Endometrium (tissue), 2 donors: ENCODE measurements around the gene LDLRAD3.

Experiments used
- FAIRE-seq: peaks from 2 replicates; lab custom pipeline; 2012; peaks lifted over from hg19 to GRCh38; lab: Jason Lieb, UNC
- donor health status: control.
- donor health status: control.

LDLRAD3 gene

GRCh38 chr11:36077886-36078685 is 134.2 kb downstream of the LDLRAD3 start:
- FAIRE-seq: no peak

- FAIRE-seq: no peak
Measured at GRCh38 chr11:36078686-36079055, 134.8 kb downstream of the LDLRAD3 start.

DNA sequence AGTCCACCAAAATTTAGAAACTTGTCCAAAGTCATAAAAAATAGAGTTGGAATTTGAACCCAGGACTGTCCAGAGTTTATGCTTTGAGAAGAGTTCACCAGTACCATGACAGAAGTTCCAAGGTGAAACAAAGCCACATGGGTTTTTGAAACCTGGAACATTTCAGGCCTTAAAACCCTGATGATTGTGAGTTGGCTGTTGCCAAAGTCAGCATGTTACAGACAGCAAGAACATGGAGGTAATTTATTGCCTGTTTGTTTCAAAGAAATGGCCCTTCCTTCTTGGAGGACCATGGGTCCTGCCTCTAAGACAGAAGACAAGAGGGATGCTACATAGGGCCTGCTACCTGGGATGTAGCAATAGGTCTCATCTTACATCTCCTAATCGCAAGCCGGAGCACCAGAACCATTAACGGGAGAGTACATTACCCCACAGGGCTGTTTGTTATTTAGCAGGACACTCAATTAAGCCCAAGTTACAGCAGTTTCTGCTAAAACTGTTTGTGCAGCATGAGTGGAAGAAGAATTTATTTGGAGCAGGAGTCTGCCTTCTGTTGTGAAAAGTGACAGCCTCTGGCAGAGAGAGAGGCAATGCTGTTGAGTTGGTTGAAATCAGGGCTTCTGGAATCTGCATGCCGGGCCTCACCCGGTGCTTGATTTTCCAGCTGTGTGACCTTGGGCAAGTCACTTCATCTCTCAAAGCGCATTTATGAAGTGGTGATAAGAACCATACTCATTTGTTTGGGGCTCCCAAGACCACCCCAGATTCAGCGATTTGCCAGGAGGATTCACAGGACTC is 136.2 kb downstream of the LDLRAD3 start:
- FAIRE-seq: no peak

DNA sequence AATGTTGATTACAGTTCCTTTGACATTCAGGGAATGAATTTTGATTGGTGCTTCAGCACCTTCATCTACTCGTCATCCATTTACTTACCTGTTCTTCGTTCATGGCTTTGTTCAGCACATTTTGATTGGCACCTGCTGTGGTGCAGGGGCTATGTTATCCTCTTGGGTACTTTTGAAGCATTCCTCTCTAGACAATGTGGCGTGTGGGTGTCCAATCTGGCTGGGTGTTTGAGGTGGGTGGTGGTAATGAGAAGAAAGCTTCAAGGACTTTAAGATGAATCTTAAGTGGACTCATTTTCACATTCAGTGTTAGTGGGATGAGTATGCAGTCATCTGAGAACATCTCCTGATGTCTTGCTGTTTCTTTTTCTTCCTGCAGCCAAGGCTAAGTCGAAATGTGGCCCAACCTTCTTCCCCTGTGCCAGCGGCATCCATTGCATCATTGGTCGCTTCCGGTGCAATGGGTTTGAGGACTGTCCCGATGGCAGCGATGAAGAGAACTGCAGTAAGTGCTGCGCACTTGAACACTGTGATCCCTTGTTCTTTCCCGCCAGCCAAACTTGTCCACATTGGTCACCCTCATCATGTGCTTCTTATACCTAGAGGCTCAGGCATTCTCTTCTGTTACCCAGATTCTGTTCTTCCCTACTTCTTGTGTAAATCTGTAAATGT is 137.5 kb downstream of the LDLRAD3 start:
- no peak for FAIRE-seq

DNA sequence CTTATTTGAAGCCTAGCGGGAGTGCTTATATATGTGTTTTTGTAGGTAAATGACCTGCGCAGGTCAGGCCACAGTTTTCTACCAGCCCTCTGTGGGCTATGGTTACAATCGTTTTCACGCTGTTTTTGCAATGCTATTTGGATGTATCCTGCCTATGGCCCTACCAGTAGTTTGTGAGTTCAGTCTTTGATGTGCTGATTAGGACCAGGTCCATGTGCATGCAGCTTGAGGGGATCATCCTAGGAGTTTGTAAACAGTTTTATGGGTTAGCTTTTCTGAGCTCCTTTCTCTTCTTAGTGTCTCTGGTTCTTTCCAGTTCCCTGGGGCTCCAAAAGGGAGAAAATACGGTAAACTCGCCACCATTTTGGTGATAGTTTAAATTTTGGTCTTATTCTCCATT is 142.5 kb downstream of the LDLRAD3 start:
- no peak for FAIRE-seq

DNA sequence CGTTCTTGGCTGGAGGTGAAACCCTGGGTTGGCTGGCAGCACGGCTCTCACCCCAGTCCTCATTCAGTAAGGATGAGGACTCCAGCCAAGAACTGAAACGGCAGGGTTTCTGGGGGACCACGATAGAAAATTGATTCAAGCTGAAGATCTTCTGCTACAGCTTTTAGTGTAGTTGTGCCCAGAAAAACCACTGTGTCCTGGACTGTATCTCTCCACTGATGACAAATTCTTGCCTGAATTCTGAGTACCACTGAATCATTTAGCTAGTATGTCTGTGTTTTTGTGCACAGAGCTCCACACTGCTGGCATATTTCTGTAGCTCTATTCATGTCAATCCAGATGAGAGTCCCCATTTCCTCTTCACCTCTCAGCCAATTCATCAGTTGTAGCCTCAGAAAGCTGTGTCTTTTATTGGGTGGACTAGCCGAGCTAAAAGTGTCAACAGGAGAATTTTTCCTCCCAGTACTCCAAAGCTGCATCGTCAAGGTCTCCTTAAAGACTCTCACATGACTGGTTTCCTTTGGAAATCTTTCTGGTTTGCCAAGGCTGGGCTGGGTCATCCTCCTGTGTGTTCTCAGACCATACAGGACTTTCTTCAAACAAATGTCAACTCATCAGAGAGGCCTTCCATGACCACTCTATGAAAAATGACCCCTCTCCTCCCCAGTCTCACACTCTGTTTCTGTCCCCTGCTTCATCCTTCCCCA is 144.6 kb downstream of the LDLRAD3 start:
- FAIRE-seq: no peak

DNA sequence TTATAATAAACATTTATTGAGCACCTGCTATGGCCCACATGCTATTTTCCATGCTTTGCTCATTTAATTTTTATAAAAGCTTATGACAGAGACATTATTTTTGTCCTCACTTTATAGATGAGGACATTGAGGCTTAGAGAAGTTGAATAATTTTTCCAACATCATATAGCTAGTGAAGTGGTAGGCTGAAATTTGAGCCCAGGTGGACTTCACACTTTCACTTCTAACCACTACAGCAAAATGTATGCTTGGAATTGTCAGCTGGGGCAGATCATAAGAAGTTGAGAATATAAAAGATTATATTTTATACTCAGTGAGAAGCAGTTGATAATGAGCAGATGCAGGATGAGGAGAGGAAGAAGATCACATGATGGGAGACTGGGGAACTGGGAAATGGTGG is 146.1 kb downstream of the LDLRAD3 start:
- FAIRE-seq: no peak

- FAIRE-seq: no peak
Measured at GRCh38 chr11:36090356-36091109, 146.7 kb downstream of the LDLRAD3 start.

- FAIRE-seq: no peak
Measured at GRCh38 chr11:36091256-36091811, 147.5 kb downstream of the LDLRAD3 start.

DNA sequence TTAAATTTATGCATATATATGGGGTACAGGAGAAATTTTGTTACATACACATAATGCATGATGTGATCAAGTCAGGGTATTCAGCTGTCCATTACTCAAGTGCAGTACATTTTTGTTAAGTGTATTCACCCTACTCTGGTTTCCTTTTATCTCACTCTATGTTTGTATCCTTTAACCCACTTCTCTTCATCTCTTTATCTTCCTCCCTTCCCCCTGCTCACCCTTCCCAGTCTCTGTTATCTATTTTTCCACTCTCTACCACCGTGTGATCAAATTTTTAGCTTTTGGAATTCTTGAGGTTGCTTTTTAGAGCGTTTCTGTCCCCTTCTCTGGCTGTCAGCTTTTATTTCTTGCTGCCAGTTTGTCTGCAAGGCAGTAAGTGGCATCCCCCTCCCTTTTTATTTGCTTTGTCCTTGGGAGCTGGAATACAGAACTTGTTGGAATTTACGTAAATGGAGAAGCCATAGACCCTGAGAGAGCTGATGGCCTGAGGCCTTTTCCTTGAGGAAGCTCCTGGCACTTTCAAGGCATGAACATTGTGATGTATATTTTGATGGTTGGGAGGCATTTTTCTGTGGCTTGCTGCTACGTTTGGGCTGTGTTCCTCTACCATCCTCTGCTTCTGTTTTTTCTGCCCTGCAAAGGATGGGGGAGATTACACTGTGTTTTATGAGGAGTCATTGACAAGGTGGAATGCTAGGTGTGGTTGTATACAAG is 148.6 kb downstream of the LDLRAD3 start:
- FAIRE-seq: no peak

- no peak for FAIRE-seq
Measured at GRCh38 chr11:36093548-36093947, 149.7 kb downstream of the LDLRAD3 start.

DNA sequence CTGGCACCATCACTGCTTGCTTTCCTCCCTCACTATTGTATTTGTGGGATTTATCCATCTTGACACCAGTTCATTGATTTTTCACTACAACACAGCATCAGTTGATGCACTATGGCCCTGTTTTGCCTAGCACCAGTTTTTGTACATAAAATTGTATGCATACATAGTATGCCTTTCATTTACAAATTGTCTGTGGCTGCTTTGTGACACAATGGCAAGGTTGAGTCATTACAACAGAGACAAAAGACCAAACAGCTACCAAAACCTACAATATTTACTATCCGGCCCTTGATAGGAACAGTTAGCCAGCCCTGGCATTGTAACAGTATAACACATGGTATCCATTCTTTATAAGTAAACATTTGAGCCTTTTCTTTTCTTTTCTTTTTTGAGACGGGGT is 150.3 kb downstream of the LDLRAD3 start:
- no peak for FAIRE-seq

DNA sequence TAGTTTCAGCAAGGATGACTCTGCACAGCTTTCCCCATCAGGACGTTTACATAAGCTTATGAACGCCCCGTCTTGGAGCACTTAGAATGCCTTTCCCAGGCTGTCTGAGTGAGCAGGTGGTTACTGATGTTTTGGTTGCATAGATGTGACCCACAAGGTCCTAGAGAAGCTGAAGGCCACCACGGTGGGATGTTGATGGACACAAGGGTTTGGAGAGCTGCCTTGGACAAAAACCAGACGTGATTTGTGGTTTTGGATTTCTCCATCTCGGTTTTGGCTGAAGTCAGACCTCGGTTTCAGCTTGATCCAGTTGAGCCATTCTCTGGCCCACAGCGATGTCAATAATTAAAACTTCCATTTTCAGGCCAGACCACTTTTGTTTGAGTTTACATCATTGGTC is 151.9 kb downstream of the LDLRAD3 start:
- no peak for FAIRE-seq

GRCh38 chr11:36097219-36097650 is 153.4 kb downstream of the LDLRAD3 start:
- no peak for FAIRE-seq

- FAIRE-seq: no peak
Measured at GRCh38 chr11:36098087-36098486, 154.2 kb downstream of the LDLRAD3 start.

- no peak for FAIRE-seq
Measured at GRCh38 chr11:36098853-36099375, 155.1 kb downstream of the LDLRAD3 start.

GRCh38 chr11:36101466-36101865 is 157.6 kb downstream of the LDLRAD3 start:
- FAIRE-seq: no peak

GRCh38 chr11:36102868-36103267 is 159.0 kb downstream of the LDLRAD3 start:
- no peak for FAIRE-seq

DNA sequence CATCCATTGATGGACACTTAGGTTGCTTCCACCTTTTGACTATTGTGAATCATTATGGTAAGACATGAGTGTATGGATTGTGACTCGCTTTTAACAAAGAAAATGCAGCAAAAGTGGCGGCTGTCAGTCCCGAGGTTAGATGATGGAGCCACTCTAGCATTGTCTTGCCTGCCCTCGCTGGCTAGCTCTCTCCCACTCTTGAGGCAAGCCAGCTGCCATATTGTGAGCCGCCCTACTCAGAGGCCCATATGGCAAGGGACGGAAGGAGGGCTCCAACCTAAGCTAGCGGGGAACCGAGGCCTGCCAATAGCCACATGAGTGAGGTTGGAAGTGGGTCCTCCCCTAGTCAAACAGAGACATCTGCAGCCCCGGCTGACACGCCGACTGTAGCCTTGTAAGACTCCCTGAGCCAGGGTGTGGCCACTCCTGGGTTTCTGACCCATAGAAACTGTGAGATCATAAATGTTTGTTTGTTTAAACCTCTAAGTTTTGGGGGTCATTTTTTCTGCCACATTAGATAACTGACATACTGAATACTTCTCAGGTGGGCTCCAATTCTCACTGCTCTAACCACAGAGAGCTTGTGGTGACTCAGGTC is 160.2 kb downstream of the LDLRAD3 start:
- no peak for FAIRE-seq

DNA sequence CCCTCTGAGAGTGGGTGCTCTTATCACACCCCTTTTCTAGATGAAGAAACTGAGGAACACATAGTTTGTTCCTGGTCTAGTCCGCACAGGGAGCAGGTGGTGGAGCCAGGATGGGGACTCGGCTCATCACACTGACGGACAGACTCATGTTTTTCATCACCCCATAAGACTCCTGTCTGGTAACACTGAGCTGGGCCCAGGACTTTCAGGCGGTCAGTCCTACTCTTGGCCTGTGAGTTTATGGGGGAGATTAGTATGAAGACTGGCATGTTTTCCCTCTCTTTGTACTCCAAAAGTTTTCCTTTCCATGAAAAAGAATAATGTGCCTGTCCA is 160.8 kb downstream of the LDLRAD3 start:
- no peak for FAIRE-seq
